ENCODE measurements around the gene TCF3. TPM values are rescaled to one million over a fixed set of nuclear protein-coding genes. Genes with fewer than 3 reads are reported as not detected.
A peak's percentile ranks its signal among the peaks of the same experiment; 100 is the strongest.

Gene TCF3
- total and polyA plus RNA-seq, 2 of the 8 experiments (the other 6 are each of a cell fraction or from before 2014, with no cell fraction given) = 241 to 348 TPM

DNA sequence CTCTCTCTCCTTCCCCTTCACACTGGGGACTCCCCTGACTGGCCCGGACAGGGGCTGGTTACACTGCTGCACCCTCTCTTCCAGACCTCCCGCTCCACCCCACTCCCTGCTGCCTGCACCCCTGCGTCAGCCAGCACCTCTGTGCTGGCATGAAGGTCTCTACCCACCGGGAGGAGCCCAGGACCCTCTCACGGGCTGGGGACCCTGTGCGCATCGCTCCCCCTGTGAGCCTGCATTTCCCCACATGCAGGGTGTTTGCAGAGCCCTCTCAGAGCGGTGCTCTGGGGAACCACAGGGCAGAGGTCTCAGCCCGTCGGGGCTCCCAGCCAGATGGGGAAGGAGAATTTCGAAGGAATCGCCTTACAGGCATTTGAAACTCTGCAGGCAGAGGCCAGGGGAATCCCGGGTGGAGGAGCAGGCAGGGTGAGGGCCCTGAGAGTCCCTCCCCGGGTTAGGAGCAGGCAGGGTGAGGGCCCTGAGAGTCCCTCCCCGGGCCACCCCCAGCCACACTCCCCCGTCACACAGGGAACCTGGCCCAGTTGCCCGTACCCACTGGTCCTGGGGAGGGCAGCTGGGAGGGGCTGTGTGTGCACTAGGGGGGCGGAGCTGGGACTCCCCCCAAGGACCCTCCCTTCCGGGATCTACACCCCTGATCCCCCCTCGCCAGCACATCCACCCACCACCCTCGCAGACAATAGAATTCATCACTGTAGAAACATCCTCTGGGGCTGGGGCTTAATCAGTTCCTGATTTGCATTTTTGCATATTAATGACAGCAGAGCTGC, 16.3 kb upstream of the TCF3 start:
- Histone ChIP-seq H3K14ac (ENCODE audit: insufficient read length) (no peak overlapping the region), H2BK5ac (ENCODE audit: low read depth, low read length) (no peak overlapping the region), H2BK12ac (ENCODE audit: low read depth, low read length) (peak overlapping the region; percentile 39; the same call in 1 of the 2 replicates), H2BK20ac (ENCODE audit: low read length) (peak overlapping the region; percentile 48; the same call in 1 of the 2 replicates), H3K4ac (replicated peaks; ENCODE audit: insufficient read length, low read depth, low read length) (peak overlapping the region; percentile 54), H4K91ac (replicated peaks; ENCODE audit: insufficient read length, low read length) (peak overlapping the region; percentile 74), H3K23ac (ENCODE audit: insufficient read length) (no peak overlapping the region), H2AK5ac (ENCODE audit: low read depth, low read length) (no peak overlapping the region), H3K27ac (ENCODE audit: low read depth, low read length) (no peak overlapping the region), H2BK15ac (ENCODE audit: low read length) (0 out of 2 replicates have a peak overlapping the region, but pooled peaks have one; percentile 61), H4K8ac (ENCODE audit: extremely low read depth, insufficient read depth, low read length) (peak overlapping the region; percentile 23; the same call in 1 of the 2 replicates), H3K4me3 (ENCODE audit: extremely low read depth in 1 of 4, insufficient read depth in 2 of 4, low read depth in 3 of 4, low read length in 4 of 4) (peak overlapping the region; percentile 23 to 58 (median 41); a peak in 7 of 8 replicates), H3K36me3 (ENCODE audit: control insufficient read depth in 2 of 4, insufficient read depth in 4 of 4, low read length in 3 of 4) (no peaks in the 10 kb centered on the region), H3K18ac (ENCODE audit: extremely low read depth, low read length) (no peak overlapping the region; the same call in 1 of the 2 replicates), H3K79me2 (ENCODE audit: control insufficient read depth in 1 of 2, insufficient read depth in 2 of 2, low read length in 2 of 2) (no peaks in the 10 kb centered on the region), H4K5ac (ENCODE audit: insufficient read length, low read depth, low read length) (no peak overlapping the region), H4K20me1 (replicated peaks in 1 of 2; ENCODE audit: control insufficient read depth in 1 of 2, insufficient read depth in 2 of 2, low read length in 2 of 2) (peaks cover 0 to 4% of the 10 kb centered on the region in 2 experiments), H3K79me1 (ENCODE audit: low read depth, low read length) (no peaks in the 10 kb centered on the region), H2AFZ (ENCODE audit: low read length) (no peak overlapping the region), H3K9ac (replicated peaks in 1 of 4; ENCODE audit: extremely low read depth in 1 of 4, low read depth in 3 of 4, low read length in 3 of 4) (no peak overlapping the region), H3K4me1 (replicated peaks in 1 of 4; ENCODE audit: control insufficient read depth in 3 of 4, insufficient read depth in 4 of 4, low read length in 3 of 4) (peaks cover 0 to 16% (median 9%) of the 10 kb centered on the region in 4 experiments; a peak in 6 of 7 replicates), H2BK120ac (replicated peaks; ENCODE audit: low read depth, low read length) (no peak overlapping the region), H3K56ac (replicated peaks; ENCODE audit: insufficient read length, low read depth, low read length) (no peak overlapping the region), H3K23me2 (ENCODE audit: low read depth, low read length) (peaks cover 14% of the 10 kb centered on the region), H3K4me2 (ENCODE audit: insufficient read depth in 1 of 2, low read depth in 2 of 2, low read length in 2 of 2) (peak overlapping the region; percentile 65 to 81), H3K27me3 (replicated peaks in 1 of 4; ENCODE audit: control insufficient read depth in 3 of 4, extremely low read depth in 1 of 4, insufficient read depth in 3 of 4, low read length in 3 of 4) (peaks cover 28 to 63% (median 54%) of the 10 kb centered on the region in 4 experiments), H3K9me3 (ENCODE audit: insufficient read depth in 2 of 2, low read depth in 1 of 2, low read length in 1 of 2) (no peaks in the 10 kb centered on the region)
- CTCF ChIA-PET (ENCODE audit: partially characterized antibody) = interaction anchor here (1.0 to 6.0 kb wide), 3 partner anchors 83 to 169 kb away, joined by 3 to 52 read pairs (median 4); no protein-coding TSS in a partner anchor
- no peak for FAIRE-seq
- peak; percentile 62 for TF ChIP-seq EZH2 (IDR thresholded peaks at IDR 0.05; ENCODE audit: low read depth, low read length, severe bottlenecking)
- peak; percentile 73 for TF ChIP-seq SUZ12 (IDR thresholded peaks at IDR 0.05; ENCODE audit: low read length)
- no peak for TF ChIP-seq ATF2 (IDR thresholded peaks at IDR 0.05; ENCODE audit: low read length)
- no peak for TF ChIP-seq TEAD4 (IDR thresholded peaks at IDR 0.05; ENCODE audit: low read depth, low read length)
- no peak for TF ChIP-seq SP1 (IDR thresholded peaks at IDR 0.05; ENCODE audit: low read depth, low read length)
- TF ChIP-seq FOSL1 (IDR thresholded peaks at IDR 0.05; ENCODE audit: insufficient read depth, low read depth, low read length) = no peak
- TF ChIP-seq RNF2 (IDR thresholded peaks at IDR 0.05; ENCODE audit: borderline replicate concordance, low read depth, low read length, missing control alignments, poor library complexity, severe bottlenecking) = peak; percentile 66
- WGBS, 2 experiments (ENCODE audit: extremely low coverage in 1 of 2, insufficient coverage in 1 of 2, insufficient read length in 1 of 2, insufficient replicate concordance in 2 of 2, low coverage in 1 of 2, low lambda C conversion rate in 2 of 2, missing lambda C conversion rate in 1 of 2) = 7% methylated on average over 18 of the region's 21 CpGs; no CpG with 5 or more reads in 1 of the 2 experiments
- peak in 1 of 2 experiments; percentile 69 for DNase-seq (ENCODE audit: low read depth in 1 of 2, low spot score in 2 of 2)
- POLR2A ChIA-PET (ENCODE audit: partially characterized antibody) = interaction anchor here (1.1 kb wide), 1 partner anchor 93 kb away, joined by 3 read pairs; no protein-coding TSS in a partner anchor

All from H1 (cell line).